Measurements from ENCODE around the gene PHLPP2. TPM values are rescaled to one million over a fixed set of nuclear protein-coding genes. Genes with fewer than 3 reads are reported as not detected.

PHLPP2 gene
- total RNA-seq, 1 experiment from 2014 or later, result 13.1 TPM

DNA sequence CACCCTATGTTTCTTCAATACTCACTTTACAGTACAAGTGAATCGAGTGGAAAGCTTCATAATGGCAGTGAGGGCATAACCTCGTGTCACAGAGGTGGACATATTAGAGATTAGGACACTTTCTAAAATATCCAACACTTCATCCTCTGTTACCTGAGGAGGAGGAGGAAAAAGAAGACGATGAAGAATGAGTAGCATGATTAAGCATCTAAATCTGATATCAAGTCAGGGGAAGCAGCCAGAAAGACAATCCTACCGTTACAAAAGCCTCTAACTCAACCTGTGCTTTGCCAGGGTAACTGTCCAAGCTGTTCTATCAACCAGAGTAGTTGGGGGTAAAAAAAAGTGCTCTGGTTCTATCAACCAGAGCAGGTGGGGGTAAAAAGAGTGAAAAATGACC, 23.7 kb upstream of the PHLPP2 start:
- no peak for ATAC-seq
- no TSS peak for BruUV-seq (replicated peaks)
- TF ChIP-seq, protein P1, sequence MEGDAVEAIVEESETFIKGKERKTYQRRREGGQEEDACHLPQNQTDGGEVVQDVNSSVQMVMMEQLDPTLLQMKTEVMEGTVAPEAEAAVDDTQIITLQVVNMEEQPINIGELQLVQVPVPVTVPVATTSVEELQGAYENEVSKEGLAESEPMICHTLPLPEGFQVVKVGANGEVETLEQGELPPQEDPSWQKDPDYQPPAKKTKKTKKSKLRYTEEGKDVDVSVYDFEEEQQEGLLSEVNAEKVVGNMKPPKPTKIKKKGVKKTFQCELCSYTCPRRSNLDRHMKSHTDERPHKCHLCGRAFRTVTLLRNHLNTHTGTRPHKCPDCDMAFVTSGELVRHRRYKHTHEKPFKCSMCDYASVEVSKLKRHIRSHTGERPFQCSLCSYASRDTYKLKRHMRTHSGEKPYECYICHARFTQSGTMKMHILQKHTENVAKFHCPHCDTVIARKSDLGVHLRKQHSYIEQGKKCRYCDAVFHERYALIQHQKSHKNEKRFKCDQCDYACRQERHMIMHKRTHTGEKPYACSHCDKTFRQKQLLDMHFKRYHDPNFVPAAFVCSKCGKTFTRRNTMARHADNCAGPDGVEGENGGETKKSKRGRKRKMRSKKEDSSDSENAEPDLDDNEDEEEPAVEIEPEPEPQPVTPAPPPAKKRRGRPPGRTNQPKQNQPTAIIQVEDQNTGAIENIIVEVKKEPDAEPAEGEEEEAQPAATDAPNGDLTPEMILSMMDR (IDR thresholded peaks at IDR 0.05), result no peak
- TF ChIP-seq, protein P2, sequence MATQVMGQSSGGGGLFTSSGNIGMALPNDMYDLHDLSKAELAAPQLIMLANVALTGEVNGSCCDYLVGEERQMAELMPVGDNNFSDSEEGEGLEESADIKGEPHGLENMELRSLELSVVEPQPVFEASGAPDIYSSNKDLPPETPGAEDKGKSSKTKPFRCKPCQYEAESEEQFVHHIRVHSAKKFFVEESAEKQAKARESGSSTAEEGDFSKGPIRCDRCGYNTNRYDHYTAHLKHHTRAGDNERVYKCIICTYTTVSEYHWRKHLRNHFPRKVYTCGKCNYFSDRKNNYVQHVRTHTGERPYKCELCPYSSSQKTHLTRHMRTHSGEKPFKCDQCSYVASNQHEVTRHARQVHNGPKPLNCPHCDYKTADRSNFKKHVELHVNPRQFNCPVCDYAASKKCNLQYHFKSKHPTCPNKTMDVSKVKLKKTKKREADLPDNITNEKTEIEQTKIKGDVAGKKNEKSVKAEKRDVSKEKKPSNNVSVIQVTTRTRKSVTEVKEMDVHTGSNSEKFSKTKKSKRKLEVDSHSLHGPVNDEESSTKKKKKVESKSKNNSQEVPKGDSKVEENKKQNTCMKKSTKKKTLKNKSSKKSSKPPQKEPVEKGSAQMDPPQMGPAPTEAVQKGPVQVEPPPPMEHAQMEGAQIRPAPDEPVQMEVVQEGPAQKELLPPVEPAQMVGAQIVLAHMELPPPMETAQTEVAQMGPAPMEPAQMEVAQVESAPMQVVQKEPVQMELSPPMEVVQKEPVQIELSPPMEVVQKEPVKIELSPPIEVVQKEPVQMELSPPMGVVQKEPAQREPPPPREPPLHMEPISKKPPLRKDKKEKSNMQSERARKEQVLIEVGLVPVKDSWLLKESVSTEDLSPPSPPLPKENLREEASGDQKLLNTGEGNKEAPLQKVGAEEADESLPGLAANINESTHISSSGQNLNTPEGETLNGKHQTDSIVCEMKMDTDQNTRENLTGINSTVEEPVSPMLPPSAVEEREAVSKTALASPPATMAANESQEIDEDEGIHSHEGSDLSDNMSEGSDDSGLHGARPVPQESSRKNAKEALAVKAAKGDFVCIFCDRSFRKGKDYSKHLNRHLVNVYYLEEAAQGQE (IDR thresholded peaks at IDR 0.05; ENCODE audit: insufficient read depth in 1 of 2, low read depth in 2 of 2, low read length in 1 of 2), result no peak
- no peak for TF ChIP-seq POLR2AphosphoS5 (IDR thresholded peaks at IDR 0.05; ENCODE audit: low read depth, low read length)
- no peak for TF ChIP-seq TCF7L2 (IDR thresholded peaks at IDR 0.05; ENCODE audit: low read depth, low read length)
- no peak for TF ChIP-seq SIN3A (IDR thresholded peaks at IDR 0.05; ENCODE audit: borderline replicate concordance, insufficient read depth, low read depth, low read length)
- Histone ChIP-seq H3K4me3 (ENCODE audit: low read depth in 2 of 2, low read length in 2 of 2) (no peak overlapping the region), H3K4me1 (ENCODE audit: control insufficient read depth, insufficient read depth, low read length) (no peaks in the 10 kb centered on the region), H3K36me3 (ENCODE audit: control insufficient read depth, insufficient read depth, low read length) (peaks cover 22% of the 10 kb centered on the region), H3K27me3 (ENCODE audit: control insufficient read depth, insufficient read depth, low read length) (no peaks in the 10 kb centered on the region), H3K27ac (ENCODE audit: low read length) (no peak overlapping the region), H3K9me3 (ENCODE audit: control insufficient read depth, insufficient read depth, low read depth, low read length) (no peaks in the 10 kb centered on the region)
- intact Hi-C loops (cut with micrococcal nuclease; ENCODE audit: unreplicated experiment), result no loop called here
- CTCF ChIA-PET, result no interaction called here
- in situ Hi-C loops (cut with HindIII; ENCODE audit: low pct_unique_long_range_greater_than_20kb, low sequenced_read_pairs), result no loop called here
- no peak for DNase-seq (ENCODE audit: low read depth, low spot score)
- POLR2A ChIA-PET, result no interaction called here

DNA sequence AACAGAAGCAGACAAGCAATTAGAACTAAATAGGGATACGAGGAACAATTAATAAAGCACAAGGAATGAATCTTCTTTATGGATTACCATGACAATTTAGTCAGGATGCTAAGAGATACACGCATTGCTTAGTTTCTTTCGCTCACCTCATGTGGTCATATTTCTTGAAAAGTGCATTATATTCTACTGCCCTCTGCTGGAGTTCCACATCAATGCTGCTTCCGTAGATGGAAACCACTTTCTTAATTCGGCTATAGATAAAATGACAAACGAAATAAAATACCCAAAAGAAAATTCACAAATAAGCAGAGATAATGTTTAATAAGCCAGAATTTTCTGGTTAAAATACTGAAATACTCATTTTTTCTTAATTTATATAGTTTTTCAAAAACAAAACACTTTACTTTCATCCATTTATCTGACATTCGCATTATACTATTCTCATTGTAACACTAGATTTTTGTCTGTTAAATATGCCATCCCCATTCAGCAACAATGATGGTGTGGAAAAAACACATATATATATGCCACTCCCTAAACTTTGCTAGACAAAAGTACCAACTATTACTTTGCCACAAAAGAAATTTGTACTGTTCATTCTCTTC, 22.0 kb upstream of the PHLPP2 start:
- ChIA-PET POLR2A (no interaction called here), CTCF (no interaction called here)
- TF ChIP-seq SIN3A (IDR thresholded peaks at IDR 0.05; ENCODE audit: borderline replicate concordance, insufficient read depth, low read depth, low read length), result no peak
- TF ChIP-seq, protein P2 (IDR thresholded peaks at IDR 0.05; ENCODE audit: insufficient read depth in 1 of 2, low read depth in 2 of 2, low read length in 1 of 2), result no peak
- TF ChIP-seq TCF7L2 (IDR thresholded peaks at IDR 0.05; ENCODE audit: low read depth, low read length), result no peak
- TF ChIP-seq, protein P1 (IDR thresholded peaks at IDR 0.05), result peak; percentile 71; the same call in 1 of the 2 replicates
- no peak for TF ChIP-seq POLR2AphosphoS5 (IDR thresholded peaks at IDR 0.05; ENCODE audit: low read depth, low read length)
- intact Hi-C loops (cut with micrococcal nuclease; ENCODE audit: unreplicated experiment), result no loop called here
- peaks cover 21% of the 10 kb centered on the region for H3K36me3 ChIP-seq (ENCODE audit: control insufficient read depth, insufficient read depth, low read length)
- H3K27me3 ChIP-seq (ENCODE audit: control insufficient read depth, insufficient read depth, low read length), result no peaks in the 10 kb centered on the region
- no peak overlapping the region for H3K27ac ChIP-seq (ENCODE audit: low read length)
- DNase-seq (ENCODE audit: low read depth, low spot score), result no peak
- in situ Hi-C loops (cut with HindIII; ENCODE audit: low pct_unique_long_range_greater_than_20kb, low sequenced_read_pairs), result no loop called here
- H3K4me1 ChIP-seq (ENCODE audit: control insufficient read depth, insufficient read depth, low read length), result no peaks in the 10 kb centered on the region
- no TSS peak for BruUV-seq (replicated peaks)
- no peak overlapping the region for H3K4me3 ChIP-seq (ENCODE audit: low read depth in 2 of 2, low read length in 2 of 2)
- no peaks in the 10 kb centered on the region for H3K9me3 ChIP-seq (ENCODE audit: control insufficient read depth, insufficient read depth, low read depth, low read length)
- ATAC-seq, result no peak

Data from Panc1 (cell line).